HG03159 (cell line): ENCODE measurements around the gene ATP8A2.
"Not testable (repeated sequence)": the region's sequence is repeated elsewhere in the genome, so short reads cannot be mapped to it uniquely, and the experiment has no call there.

ENCODE experiments used
- ATAC-seq: cut with Tn5 transposase; IDR thresholded peaks from one replicate; pipeline ENCODE4 v1.9.1; 2021; ENCODE audit warnings: mild to moderate bottlenecking, moderate library complexity; ENCODE audit not compliant: unreplicated experiment

The ATP8A2 gene

DNA sequence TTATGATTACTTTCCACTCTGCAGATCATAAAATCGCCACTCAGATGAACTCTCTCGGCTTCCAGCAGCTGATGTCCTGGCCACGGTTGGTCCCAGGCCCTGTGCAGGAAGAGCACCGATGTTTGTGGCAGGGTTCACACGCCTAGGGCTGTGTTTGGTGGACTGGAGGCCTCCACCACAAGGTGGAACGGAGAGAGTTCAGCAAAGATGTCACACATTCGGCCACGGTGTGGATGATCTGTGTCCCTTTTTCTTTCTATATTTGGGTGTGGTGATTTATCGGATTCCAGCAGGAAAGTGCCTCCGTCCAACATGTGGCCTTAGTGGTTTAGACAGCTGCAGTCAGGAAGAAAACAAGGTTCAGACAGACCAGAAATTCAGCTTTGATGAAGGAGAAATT lies 680.6 kb downstream of the ATP8A2 start:
- ATAC-seq: no peak

DNA sequence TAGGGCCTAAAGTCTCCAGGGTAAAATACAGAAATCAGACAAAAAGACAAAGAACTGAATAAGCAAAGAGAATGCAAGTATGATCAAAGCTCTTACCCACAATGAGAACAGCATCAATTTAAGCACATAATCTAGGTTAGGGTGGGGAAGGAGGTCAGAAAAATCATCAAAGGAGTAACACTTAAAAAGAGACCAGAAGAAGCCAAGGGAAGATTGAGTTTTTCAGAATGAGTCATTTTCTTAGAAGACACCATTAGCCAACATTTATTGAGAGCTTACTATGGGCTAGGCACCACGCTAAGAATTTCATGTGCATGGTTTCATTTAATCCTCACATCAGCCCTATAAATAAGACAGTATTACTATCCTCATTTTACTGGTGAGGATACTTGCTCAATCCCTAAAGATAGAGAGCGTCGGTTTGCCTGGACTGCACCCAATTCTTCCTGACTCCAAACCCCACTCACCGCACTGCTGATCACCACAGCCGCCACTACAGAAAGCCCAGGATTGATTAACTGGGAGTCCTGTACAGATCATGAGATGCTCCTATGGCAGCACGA lies 681.7 kb downstream of the ATP8A2 start:
- no peak for ATAC-seq

DNA sequence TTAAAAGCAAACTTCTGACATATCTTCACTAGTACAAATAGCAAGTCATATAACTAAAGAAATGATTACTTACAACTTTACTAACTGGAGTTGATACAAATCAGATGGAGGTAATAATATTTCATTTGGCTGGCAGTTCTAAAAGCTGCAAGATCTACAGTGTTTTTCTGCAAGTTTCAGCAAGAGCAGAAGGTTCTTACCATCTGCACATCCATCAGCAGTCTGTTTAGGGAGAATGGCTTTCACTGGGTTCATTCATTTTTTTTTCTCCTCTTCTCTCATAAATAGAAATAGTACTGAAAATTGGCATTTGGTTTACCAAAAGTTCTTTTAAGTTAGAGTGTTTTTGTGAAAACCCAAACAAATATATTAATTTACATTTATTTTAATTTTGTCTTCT lies 683.1 kb downstream of the ATP8A2 start:
- no peak for ATAC-seq

- no peak for ATAC-seq
Observed at GRCh38 chr13:26058704-26059103, 686.9 kb downstream of the ATP8A2 start.

DNA sequence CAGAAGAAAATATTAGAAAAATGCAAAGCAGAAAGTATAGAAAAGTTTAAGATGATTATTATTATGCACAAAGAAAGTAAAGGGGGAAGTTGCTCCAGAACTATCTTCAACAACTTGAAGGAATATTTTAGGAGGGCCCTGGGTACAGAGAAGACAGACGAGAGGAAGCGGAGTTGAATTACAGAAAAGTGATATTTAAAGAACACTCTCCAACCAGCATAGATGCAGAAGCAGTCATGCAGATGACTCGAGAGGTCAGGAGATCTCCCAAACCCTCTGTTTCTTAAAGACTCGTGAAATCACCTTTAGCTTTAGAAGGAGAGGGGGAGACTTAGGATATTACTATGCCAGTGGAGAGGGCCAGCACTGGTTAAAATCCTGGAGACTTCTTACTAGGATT lies 688.6 kb downstream of the ATP8A2 start:
- no peak for ATAC-seq

GRCh38 chr13:26061256-26061655 lies 689.5 kb downstream of the ATP8A2 start:
- no peak for ATAC-seq

DNA sequence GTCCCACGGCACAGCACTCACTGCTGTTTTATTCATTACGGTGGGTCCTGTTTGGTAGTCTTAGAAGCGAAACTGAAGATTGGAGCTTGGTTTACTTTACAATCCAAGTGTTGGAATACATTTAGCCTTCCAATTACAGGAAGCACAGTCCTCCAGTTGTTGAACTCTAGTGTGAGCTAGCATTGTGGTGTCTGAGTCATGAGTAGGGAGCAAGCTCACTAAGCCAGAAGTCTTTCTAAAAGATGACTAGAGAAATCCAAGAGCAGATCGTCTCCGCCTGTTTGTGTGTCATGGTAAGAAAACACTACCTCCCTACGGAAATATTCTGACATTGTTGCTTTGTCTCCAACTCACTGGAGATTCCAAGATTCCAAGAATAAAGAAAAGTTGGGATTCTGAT lies 690.2 kb downstream of the ATP8A2 start:
- ATAC-seq: no peak

DNA sequence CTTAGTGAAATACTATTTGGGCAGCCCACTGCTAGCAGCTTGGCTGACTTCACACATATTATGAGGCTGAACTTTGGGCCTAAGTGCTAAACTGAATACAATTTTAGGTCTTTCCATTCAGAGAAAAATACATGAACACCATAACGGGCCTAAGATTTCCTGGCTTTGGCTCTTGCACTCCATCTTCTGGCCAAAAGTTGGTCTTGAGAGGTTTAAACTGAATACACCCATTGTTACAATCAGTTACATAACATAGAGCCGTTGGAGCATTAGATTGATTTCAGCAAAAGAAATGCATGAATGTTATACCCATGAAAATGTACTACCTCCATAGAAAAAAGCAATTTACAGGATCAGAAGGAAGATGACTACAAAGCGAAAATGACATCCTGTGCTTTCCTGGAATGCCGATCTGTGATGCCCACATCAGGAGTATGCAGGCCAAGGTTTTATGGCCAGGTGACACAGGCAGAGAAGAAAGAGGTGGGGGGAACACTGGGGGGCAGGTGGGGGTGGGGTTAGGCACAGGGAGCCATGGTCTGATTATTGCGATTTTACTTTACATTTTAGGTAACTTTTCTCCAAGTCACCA lies 691.2 kb downstream of the ATP8A2 start:
- no peak for ATAC-seq

GRCh38 chr13:26066492-26066891 lies 694.7 kb downstream of the ATP8A2 start:
- not testable (repeated sequence) for ATAC-seq

- no peak for ATAC-seq
Observed at GRCh38 chr13:26067601-26068000, 695.8 kb downstream of the ATP8A2 start.

- not testable (repeated sequence) for ATAC-seq
Observed at GRCh38 chr13:26068372-26068771, 696.6 kb downstream of the ATP8A2 start.

DNA sequence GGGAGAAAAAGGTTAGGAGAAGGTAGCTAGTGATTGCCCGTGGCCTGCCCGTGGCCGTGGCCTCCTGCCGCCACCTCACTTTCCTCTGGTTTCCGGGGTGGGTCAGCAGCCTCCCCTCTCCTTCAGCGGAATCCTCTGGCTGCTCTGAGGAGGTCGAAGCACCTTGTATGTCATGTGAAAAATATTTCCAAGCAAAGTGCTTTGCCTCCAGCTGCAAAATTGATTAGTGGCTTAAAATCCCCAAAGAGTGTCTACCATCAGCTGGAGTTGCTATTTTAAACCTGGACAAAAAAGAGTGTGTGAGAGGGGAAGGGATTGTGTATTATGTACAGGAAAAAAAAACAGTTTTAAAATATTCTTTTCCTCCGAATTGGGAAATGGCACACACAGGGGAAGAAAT lies 697.9 kb downstream of the ATP8A2 start:
- not testable (repeated sequence) for ATAC-seq

DNA sequence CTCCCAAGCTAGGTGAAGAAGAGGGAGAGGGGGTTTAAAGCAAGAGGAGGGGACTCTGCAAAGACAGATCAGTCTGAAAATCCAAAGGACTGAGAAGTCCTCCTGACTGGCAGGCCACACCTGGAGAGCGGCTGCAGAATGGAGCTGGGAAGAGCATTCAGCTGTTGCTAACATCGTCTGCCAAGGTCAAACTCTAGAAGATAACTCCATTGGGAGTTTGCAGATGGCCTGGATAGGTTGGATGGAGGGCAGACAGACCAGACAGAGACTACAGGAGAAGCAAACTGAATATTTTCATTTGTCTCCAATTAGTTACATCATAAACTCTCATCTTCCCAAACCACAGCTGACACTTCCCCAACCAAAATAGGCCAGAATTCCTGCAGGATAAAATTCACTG lies 699.9 kb downstream of the ATP8A2 start:
- ATAC-seq: no peak

DNA sequence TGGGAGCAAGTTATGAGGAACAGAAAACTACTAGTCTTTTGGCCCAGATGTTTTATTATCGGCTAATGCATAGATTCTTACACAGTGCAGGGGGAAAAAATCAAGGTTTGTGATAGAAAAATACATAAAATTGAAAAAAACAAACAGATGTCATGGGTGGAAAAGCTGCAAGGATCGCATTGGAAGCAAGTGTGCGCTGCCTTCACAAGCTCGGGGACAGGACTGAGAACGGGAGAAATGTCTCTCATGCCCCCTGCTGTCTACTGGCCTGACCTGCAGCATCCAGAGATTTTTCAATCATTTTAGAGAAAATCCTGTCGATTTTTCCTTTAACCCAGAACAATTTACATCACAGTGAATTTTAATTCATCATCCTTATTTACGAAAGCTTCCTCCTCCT lies 700.6 kb downstream of the ATP8A2 start:
- ATAC-seq: not testable (repeated sequence)

DNA sequence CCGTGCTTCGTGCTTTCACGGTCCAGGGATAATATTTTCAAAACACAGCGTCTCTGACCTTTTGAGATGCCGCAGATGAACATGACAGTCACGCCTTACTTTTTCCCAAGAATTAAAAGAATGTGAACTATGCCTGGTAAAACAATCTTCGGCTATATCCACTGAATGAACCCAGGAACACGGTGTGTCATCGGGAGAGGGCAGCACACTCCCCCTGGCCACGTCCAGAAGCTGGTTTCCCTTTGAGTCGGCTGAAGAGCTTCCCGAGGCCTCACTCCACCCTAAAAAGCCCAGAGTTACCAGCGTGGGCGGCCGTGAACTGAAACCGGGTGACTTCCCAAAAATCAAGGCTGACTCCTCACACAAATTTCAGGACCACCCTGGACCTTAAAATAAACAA lies 702.9 kb downstream of the ATP8A2 start:
- ATAC-seq: no peak
